ENCODE data around the gene RBMS3.
A peak's percentile ranks its signal among the peaks of the same experiment; 100 is the strongest.
"Not testable (repeated sequence)": the region's sequence is repeated elsewhere in the genome, so short reads cannot be mapped to it uniquely, and the experiment has no call there.

RBMS3 gene

DNA sequence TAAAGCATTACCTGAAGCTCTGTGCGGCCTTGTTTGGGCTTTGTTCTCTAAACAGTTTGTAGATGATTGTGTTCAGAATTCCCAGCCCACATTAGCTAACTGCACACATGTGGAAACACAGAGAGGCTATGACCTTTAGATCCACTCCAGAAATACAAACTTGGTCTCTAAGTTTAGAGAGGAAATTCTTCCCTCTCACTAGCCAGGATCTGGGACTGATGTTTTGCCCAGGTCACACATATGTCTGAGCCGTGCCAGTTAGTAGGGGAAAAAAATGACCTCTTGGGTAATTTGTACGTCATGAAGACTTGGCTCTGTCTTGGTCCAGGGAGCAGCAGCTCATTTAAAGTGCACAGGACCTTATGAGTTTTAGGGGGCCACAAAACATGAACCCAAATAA is 223.1 kb downstream of the RBMS3 start:
- Histone ChIP-seq H3K27ac (ENCODE audit: low read length) (no peak overlapping the region), H3K9me3 (ENCODE audit: insufficient read depth, low read depth, low read length) (no peaks in the 10 kb centered on the region), H3K27me3 (ENCODE audit: insufficient read depth, low read length) (no peaks in the 10 kb centered on the region), H3K9ac (ENCODE audit: low read depth, low read length) (no peak overlapping the region), H3K4me1 (ENCODE audit: insufficient read depth, low read length) (peaks cover 4% of the 10 kb centered on the region; the same call in 1 of the 2 replicates), H3K4me3 (ENCODE audit: low read length) (no peak overlapping the region), H3K36me3 (ENCODE audit: insufficient read depth, low read depth, low read length) (no peaks in the 10 kb centered on the region)

DNA sequence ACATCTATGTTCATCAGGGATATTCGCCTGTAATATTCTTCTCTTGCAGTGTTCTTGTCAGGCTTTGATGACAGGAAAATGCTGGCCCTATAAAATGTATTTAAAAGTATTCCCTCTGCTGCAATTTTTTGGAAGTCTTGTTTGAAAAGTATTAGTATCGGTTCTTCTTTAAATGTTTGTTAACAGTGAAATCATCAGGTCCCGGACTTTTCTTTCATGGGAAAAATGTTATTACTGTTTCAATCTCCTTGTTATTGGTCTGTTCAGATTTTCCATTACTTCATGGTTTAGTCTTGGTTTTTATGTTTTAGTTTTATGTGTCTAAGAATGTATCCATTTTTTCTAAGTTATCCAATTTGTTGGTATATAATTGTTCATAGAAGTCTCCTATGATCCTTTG is 225.6 kb downstream of the RBMS3 start:
- Histone ChIP-seq H3K9me3 (ENCODE audit: insufficient read depth, low read depth, low read length) (no peaks in the 10 kb centered on the region), H3K4me3 (ENCODE audit: low read length) (no peak overlapping the region), H3K27ac (ENCODE audit: low read length) (no peak overlapping the region), H3K27me3 (ENCODE audit: insufficient read depth, low read length) (no peaks in the 10 kb centered on the region), H3K4me1 (ENCODE audit: insufficient read depth, low read length) (no peaks in the 10 kb centered on the region), H3K36me3 (ENCODE audit: insufficient read depth, low read depth, low read length) (no peaks in the 10 kb centered on the region), H3K9ac (ENCODE audit: low read depth, low read length) (no peak overlapping the region)

DNA sequence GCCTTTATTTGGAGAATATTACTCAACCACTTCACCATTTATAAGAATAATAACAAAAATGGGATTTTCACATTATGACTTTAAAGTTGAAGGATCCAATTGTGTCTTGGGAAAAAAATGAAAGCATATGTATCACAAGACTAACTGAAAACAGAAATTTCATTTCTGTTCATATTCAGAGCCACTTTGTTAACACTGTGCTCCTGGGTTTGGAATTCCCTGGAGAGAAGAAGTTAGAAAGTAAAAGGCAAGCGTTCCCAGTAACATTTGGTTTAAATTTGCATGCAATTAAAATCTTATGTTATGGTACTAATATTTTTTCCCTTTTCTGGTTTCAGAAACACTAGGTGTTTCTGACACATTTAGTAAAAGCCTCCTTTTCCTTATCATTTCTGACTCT is 230.8 kb downstream of the RBMS3 start:
- Histone ChIP-seq H3K27me3 (ENCODE audit: insufficient read depth, low read length) (no peaks in the 10 kb centered on the region), H3K9me3 (ENCODE audit: insufficient read depth, low read depth, low read length) (no peaks in the 10 kb centered on the region), H3K36me3 (ENCODE audit: insufficient read depth, low read depth, low read length) (no peaks in the 10 kb centered on the region), H3K27ac (ENCODE audit: low read length) (no peak overlapping the region), H3K9ac (ENCODE audit: low read depth, low read length) (no peak overlapping the region), H3K4me1 (ENCODE audit: insufficient read depth, low read length) (peaks cover 14% of the 10 kb centered on the region), H3K4me3 (ENCODE audit: low read length) (no peak overlapping the region)

- no peaks in the 10 kb centered on the region for H3K36me3 ChIP-seq (ENCODE audit: insufficient read depth, low read depth, low read length)
- H3K27me3 ChIP-seq (ENCODE audit: insufficient read depth, low read length) = no peaks in the 10 kb centered on the region
- no peak overlapping the region for H3K27ac ChIP-seq (ENCODE audit: low read length)
- peaks cover 14% of the 10 kb centered on the region for H3K4me1 ChIP-seq (ENCODE audit: insufficient read depth, low read length)
- H3K9me3 ChIP-seq (ENCODE audit: insufficient read depth, low read depth, low read length) = no peaks in the 10 kb centered on the region
- H3K4me3 ChIP-seq (ENCODE audit: low read length) = no peak overlapping the region
- H3K9ac ChIP-seq (ENCODE audit: low read depth, low read length) = no peak overlapping the region
Measured at GRCh38 chr3:29512641-29513040, 231.8 kb downstream of the RBMS3 start.

DNA sequence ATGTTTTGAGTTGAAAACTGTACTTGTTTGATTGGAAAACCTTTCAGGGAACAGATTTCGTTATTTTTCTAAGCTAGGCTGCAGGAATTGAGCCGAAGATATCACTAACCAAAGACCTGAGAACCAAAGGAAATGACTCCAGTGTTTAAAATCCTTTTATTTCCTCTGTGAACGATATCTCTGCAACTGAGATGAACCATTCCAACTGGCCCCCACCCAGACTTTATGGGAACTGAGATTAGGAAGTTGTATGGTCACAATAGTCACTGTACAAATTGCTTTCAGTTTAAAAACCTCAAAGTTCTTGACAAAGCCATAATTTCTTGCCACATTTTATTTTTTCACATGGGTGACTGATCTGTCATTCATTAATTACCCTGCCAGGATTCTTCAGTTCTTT is 232.4 kb downstream of the RBMS3 start:
- H3K4me3 ChIP-seq (ENCODE audit: low read length) = no peak overlapping the region
- H3K27ac ChIP-seq (ENCODE audit: low read length) = no peak overlapping the region
- H3K4me1 ChIP-seq (ENCODE audit: insufficient read depth, low read length) = peaks cover 14% of the 10 kb centered on the region
- H3K9me3 ChIP-seq (ENCODE audit: insufficient read depth, low read depth, low read length) = no peaks in the 10 kb centered on the region
- H3K36me3 ChIP-seq (ENCODE audit: insufficient read depth, low read depth, low read length) = no peaks in the 10 kb centered on the region
- no peaks in the 10 kb centered on the region for H3K27me3 ChIP-seq (ENCODE audit: insufficient read depth, low read length)
- H3K9ac ChIP-seq (ENCODE audit: low read depth, low read length) = no peak overlapping the region

DNA sequence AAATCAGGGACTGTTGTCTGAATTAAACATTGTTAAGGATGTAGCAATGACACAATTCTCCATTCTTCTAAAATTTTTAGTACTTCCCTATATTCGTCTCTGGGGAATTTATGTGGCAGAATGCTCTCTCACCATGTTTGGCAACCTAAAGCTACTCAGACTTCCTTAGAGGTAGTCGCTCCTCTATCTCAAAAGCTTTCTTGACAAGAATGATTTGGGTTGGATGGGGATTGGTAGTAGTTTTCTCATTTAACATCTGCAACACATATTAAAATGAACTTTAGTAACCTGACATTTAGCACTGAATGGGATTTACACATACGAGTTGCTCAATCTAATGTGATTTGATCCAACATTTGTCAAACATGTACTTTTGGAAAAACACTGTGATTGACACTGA is 233.3 kb downstream of the RBMS3 start:
- H3K9me3 ChIP-seq (ENCODE audit: insufficient read depth, low read depth, low read length) = no peaks in the 10 kb centered on the region
- H3K27ac ChIP-seq (ENCODE audit: low read length) = no peak overlapping the region
- H3K36me3 ChIP-seq (ENCODE audit: insufficient read depth, low read depth, low read length) = no peaks in the 10 kb centered on the region
- H3K27me3 ChIP-seq (ENCODE audit: insufficient read depth, low read length) = no peaks in the 10 kb centered on the region
- peaks cover 14% of the 10 kb centered on the region for H3K4me1 ChIP-seq (ENCODE audit: insufficient read depth, low read length)
- H3K9ac ChIP-seq (ENCODE audit: low read depth, low read length) = no peak overlapping the region
- no peak overlapping the region for H3K4me3 ChIP-seq (ENCODE audit: low read length)

DNA sequence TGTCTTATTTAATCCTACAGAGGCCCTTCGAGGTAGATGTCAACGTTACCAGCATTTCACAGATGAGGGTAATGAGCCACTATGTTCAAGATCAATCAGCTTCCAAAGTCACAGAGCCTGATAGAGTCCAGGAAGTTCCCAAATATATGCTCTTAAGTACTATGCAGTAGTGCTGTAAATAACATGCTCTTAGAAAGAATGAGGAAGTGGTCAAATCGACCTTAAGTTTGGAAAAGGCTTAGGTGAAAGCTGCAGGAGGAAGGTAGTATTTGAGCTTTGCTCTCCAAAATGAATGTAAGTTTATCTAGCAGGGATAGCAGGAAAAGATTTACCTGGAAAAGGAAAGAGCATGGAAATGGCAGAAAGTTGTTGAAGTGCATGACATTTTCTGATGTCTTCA is 234.0 kb downstream of the RBMS3 start:
- H3K9ac ChIP-seq (ENCODE audit: low read depth, low read length) = peak overlapping the region; percentile 30; the same call in 1 of the 2 replicates
- no peaks in the 10 kb centered on the region for H3K36me3 ChIP-seq (ENCODE audit: insufficient read depth, low read depth, low read length)
- no peaks in the 10 kb centered on the region for H3K9me3 ChIP-seq (ENCODE audit: insufficient read depth, low read depth, low read length)
- H3K27me3 ChIP-seq (ENCODE audit: insufficient read depth, low read length) = no peaks in the 10 kb centered on the region
- H3K4me1 ChIP-seq (ENCODE audit: insufficient read depth, low read length) = peaks cover 14% of the 10 kb centered on the region
- no peak overlapping the region; the same call in 1 of the 2 replicates for H3K4me3 ChIP-seq (ENCODE audit: low read length)
- peak overlapping the region; percentile 6 for H3K27ac ChIP-seq (ENCODE audit: low read length)

DNA sequence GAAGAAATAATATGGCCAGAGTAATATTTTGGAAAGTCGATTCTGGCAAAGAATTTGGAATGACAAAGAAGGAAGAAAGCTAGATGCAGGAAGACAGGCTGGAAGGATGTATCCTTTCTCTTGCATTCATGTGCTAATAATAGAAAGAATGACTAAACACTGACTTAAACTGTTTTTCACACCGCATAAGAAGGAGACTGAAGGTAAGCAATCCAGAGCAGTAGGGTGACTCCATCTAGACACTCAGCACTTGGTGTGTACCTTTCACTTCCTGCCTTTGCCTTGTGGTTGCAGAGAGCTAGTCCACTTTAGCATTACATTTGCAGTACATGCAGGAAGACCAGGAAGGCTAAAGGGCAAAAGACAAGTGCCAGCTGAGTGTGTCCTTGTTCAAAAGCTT is 234.6 kb downstream of the RBMS3 start:
- Histone ChIP-seq H3K9me3 (ENCODE audit: insufficient read depth, low read depth, low read length) (no peaks in the 10 kb centered on the region), H3K27me3 (ENCODE audit: insufficient read depth, low read length) (no peaks in the 10 kb centered on the region), H3K27ac (ENCODE audit: low read length) (peak overlapping the region; percentile 61), H3K9ac (ENCODE audit: low read depth, low read length) (no peak overlapping the region; the same call in 1 of the 2 replicates), H3K4me3 (ENCODE audit: low read length) (no peak overlapping the region; the same call in none of the 2 replicates), H3K4me1 (ENCODE audit: insufficient read depth, low read length) (peaks cover 14% of the 10 kb centered on the region), H3K36me3 (ENCODE audit: insufficient read depth, low read depth, low read length) (no peaks in the 10 kb centered on the region)

- peaks cover 14% of the 10 kb centered on the region for H3K4me1 ChIP-seq (ENCODE audit: insufficient read depth, low read length)
- no peaks in the 10 kb centered on the region for H3K36me3 ChIP-seq (ENCODE audit: insufficient read depth, low read depth, low read length)
- no peak overlapping the region for H3K9ac ChIP-seq (ENCODE audit: low read depth, low read length)
- no peak overlapping the region for H3K4me3 ChIP-seq (ENCODE audit: low read length)
- peak overlapping the region; percentile 61 for H3K27ac ChIP-seq (ENCODE audit: low read length)
- no peaks in the 10 kb centered on the region for H3K9me3 ChIP-seq (ENCODE audit: insufficient read depth, low read depth, low read length)
- H3K27me3 ChIP-seq (ENCODE audit: insufficient read depth, low read length) = no peaks in the 10 kb centered on the region
Measured at GRCh38 chr3:29516164-29516563, 235.3 kb downstream of the RBMS3 start.

- H3K27me3 ChIP-seq (ENCODE audit: insufficient read depth, low read length) = no peaks in the 10 kb centered on the region
- H3K4me3 ChIP-seq (ENCODE audit: low read length) = no peak overlapping the region
- peaks cover 3% of the 10 kb centered on the region for H3K4me1 ChIP-seq (ENCODE audit: insufficient read depth, low read length)
- no peak overlapping the region for H3K27ac ChIP-seq (ENCODE audit: low read length)
- no peaks in the 10 kb centered on the region for H3K36me3 ChIP-seq (ENCODE audit: insufficient read depth, low read depth, low read length)
- no peak overlapping the region for H3K9ac ChIP-seq (ENCODE audit: low read depth, low read length)
- H3K9me3 ChIP-seq (ENCODE audit: insufficient read depth, low read depth, low read length) = no peaks in the 10 kb centered on the region
Measured at GRCh38 chr3:29520764-29521163, 239.9 kb downstream of the RBMS3 start.

GRCh38 chr3:29521293-29521692 is 240.4 kb downstream of the RBMS3 start:
- H3K9ac ChIP-seq (ENCODE audit: low read depth, low read length) = no peak overlapping the region
- no peaks in the 10 kb centered on the region for H3K36me3 ChIP-seq (ENCODE audit: insufficient read depth, low read depth, low read length)
- no peaks in the 10 kb centered on the region for H3K4me1 ChIP-seq (ENCODE audit: insufficient read depth, low read length)
- H3K9me3 ChIP-seq (ENCODE audit: insufficient read depth, low read depth, low read length) = no peaks in the 10 kb centered on the region
- H3K27ac ChIP-seq (ENCODE audit: low read length) = no peak overlapping the region
- H3K4me3 ChIP-seq (ENCODE audit: low read length) = no peak overlapping the region
- H3K27me3 ChIP-seq (ENCODE audit: insufficient read depth, low read length) = no peaks in the 10 kb centered on the region

DNA sequence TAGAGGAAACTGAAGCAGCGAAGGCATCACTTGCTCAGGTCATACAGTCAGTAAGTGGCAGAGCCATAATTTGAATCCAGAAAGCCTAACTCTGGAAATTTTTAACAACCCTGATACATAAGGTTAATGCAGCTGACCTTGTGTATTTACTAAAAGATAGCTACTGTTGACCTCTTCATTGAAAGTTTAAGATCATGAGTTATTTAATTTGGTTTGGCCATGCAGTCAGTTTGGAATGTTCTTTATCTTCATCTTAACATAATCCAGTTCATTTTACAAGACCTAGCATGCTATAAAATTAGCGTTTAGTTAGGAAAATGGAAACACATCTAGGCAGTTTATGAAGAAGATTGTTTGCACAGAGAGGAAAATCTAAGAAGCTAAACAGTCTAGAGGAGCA is 240.9 kb downstream of the RBMS3 start:
- Histone ChIP-seq H3K36me3 (ENCODE audit: insufficient read depth, low read depth, low read length) (no peaks in the 10 kb centered on the region), H3K9ac (ENCODE audit: low read depth, low read length) (no peak overlapping the region), H3K4me1 (ENCODE audit: insufficient read depth, low read length) (no peaks in the 10 kb centered on the region), H3K4me3 (ENCODE audit: low read length) (no peak overlapping the region), H3K27ac (ENCODE audit: low read length) (no peak overlapping the region), H3K27me3 (ENCODE audit: insufficient read depth, low read length) (no peaks in the 10 kb centered on the region), H3K9me3 (ENCODE audit: insufficient read depth, low read depth, low read length) (no peaks in the 10 kb centered on the region)

DNA sequence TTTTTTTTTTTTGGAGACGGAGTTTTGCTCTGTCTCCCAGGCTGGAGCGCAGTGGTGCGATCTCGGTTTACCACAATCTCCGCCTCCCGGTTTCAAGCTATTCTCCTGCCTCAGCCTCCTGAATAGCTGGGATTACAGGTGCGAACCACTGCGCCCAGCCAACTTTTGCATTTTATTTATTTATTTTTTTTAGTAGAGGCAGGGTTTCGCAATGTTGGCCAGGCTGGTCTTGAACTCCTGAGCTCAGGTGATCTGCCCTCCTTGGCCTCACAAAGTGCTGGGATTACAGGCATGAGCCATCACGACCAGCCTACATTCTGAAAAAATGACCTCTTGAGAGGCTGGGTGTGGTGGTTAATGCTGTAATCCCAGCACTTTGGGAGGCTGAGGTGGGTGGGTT is 243.6 kb downstream of the RBMS3 start:
- not testable (repeated sequence) for H3K27ac ChIP-seq (ENCODE audit: low read length); H3K27me3 ChIP-seq (ENCODE audit: insufficient read depth, low read length); H3K36me3 ChIP-seq (ENCODE audit: insufficient read depth, low read depth, low read length); H3K9me3 ChIP-seq (ENCODE audit: insufficient read depth, low read depth, low read length); H3K4me1 ChIP-seq (ENCODE audit: insufficient read depth, low read length); H3K9ac ChIP-seq (ENCODE audit: low read depth, low read length); H3K4me3 ChIP-seq (ENCODE audit: low read length)

Measured in iPS-20b (cell line).